A549 (cell line): ENCODE data around the gene CALHM3.

ENCODE experiments used
- PHF8 ChIP-seq: fragments of 200-600 bp; sonication (generic); IDR thresholded peaks from 2 replicates; pipeline ENCODE4 v1.6.1; 2016; ENCODE audit warnings: low read depth, mild to moderate bottlenecking, antibody characterized with exemption, moderate library complexity, borderline replicate concordance
- POLR2A ChIP-seq: IDR thresholded peaks from 2 replicates; pipeline ENCODE4 v1.6.1; 2012; ENCODE audit warnings: mild to moderate bottlenecking, low read length
- SMC3 ChIP-seq: fragments of >200 bp; sonication (Bioruptor Twin); formaldehyde crosslinking; IDR thresholded peaks from 3 replicates; pipeline ENCODE4 v1.6.1; 2018; ENCODE audit warnings: inconsistent platforms
- TF ChIP-seq, protein P1 (sequence below): fragments of >200 bp; sonication (Bioruptor Twin); formaldehyde crosslinking; IDR thresholded peaks from 3 replicates; pipeline ENCODE4 v1.5.1; 2016

DNA sequence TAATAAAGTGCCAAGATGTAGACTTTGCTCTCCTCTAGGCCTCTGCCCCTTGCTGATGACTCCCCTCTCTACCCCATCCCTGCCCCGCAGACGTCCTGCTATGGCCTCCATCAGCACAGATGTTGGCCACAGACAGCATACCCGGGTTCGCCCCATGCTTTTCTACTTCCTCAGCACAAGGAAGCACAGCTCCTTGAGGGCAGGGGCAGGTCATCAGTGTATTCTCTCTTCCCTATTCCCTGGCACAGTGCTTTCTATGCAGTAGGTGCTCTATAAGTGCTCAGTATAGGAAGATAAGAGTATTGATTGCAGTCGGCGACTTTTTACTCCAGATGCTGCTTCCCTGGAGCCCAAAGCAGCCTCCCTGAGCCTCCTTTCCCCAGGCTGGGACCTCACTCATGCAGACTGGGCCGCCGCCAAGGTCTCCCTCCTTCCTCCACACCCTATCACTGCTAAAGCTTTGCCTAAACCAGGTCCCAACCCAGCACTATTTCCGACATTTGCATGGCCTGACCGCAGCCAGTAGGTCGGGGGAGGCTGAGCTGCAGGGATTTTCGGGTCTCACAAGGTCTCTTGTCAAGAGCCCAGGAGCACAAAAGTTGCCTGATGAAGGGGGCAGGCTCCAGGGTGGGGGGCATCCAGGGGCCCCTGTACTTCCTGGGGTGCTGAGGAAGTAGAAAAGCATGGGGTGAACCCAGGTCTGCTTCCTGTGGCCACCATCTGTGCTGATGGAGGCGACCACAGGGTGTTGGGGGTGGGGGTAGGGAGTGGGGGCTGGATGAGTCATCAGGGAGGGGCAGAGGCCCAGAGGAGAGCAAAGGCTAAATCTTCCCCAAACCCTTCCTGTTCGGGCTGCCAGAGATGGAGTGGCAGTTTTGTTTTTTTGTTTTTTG, 8.0 kb downstream of the CALHM3 start:
- TF ChIP-seq PHF8 (no peak), POLR2A (no peak), SMC3 (no peak)
- TF ChIP-seq, protein P1, sequence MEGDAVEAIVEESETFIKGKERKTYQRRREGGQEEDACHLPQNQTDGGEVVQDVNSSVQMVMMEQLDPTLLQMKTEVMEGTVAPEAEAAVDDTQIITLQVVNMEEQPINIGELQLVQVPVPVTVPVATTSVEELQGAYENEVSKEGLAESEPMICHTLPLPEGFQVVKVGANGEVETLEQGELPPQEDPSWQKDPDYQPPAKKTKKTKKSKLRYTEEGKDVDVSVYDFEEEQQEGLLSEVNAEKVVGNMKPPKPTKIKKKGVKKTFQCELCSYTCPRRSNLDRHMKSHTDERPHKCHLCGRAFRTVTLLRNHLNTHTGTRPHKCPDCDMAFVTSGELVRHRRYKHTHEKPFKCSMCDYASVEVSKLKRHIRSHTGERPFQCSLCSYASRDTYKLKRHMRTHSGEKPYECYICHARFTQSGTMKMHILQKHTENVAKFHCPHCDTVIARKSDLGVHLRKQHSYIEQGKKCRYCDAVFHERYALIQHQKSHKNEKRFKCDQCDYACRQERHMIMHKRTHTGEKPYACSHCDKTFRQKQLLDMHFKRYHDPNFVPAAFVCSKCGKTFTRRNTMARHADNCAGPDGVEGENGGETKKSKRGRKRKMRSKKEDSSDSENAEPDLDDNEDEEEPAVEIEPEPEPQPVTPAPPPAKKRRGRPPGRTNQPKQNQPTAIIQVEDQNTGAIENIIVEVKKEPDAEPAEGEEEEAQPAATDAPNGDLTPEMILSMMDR, result no peak
